NB4 (cell line): ENCODE data around the gene CSTPP1.

Experiments used
- CTCF ChIP-seq: IDR thresholded peaks from one replicate; pipeline ENCODE4 v1.5.1; 2012; ENCODE audit warnings: low read depth, low read length
- MAX ChIP-seq: IDR thresholded peaks from 2 replicates; pipeline ENCODE4 v1.6.1; 2011; ENCODE audit warnings: low read depth, low read length
- MYC ChIP-seq: IDR thresholded peaks from 2 replicates; pipeline ENCODE4 v1.6.1; 2011; ENCODE audit warnings: low read depth, low read length
- POLR2A ChIP-seq: IDR thresholded peaks from 2 replicates; pipeline ENCODE4 v1.6.1; 2011; ENCODE audit warnings: mild to moderate bottlenecking; ENCODE audit not compliant: insufficient read length; ENCODE audit errors: extremely low read depth

GRCh38 chr11:47183969-47184368, 247.4 kb downstream of the CSTPP1 start:
- TF ChIP-seq CTCF (no peak), POLR2A (no peak), MAX (no peak), MYC (no peak)
